ENCODE data around the gene DAG1. TPM values are rescaled to one million over a fixed set of nuclear protein-coding genes. Genes with fewer than 3 reads are reported as not detected.

Gene DAG1
- polyA plus RNA-seq (2012; ENCODE audit: low read depth, missing spikeins), result 4.3 TPM

DNA sequence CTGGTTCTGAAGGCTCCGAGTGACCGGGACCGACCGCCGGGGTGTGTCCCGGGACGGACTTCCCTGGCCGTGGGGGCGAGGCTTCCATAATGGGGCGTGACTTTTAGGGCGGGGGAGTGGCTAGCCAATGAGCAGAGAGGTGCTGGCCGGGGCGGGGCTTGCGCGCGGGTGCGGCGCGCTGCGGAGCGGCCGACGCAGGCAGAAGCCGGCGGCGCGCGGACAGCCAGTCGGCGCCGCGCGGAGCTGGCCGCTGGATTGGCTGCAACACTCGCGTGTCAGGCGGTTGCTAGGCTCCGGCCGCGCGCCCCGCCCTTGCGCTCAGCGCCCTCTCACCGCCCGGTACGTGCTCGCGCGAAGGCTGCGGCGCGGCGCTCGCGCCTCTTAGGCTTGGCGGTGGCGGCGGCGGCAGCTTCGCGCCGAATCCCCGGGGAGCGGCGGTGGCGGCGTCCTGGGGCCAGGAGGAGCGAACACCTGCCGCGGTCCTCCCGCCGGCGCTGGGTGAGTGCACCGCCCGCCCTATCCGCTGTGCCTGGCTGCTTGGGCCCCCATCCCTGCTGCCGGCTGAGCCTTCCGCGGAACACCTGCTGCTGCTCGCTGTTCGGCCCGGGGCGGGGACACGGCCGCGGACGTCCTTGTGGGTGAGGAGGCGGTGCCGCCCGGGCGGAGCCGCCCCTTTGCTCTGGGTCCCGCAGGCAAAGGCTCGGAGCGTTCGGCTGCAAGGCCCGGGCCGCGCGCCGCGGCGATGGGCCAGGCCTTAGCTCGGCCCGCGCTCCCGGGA, at the start of gene DAG1:
Gene DAG1, plus strand, starts transcription at position 332 of the 778 bp plus-strand sequence. CDS start 40,268 bp downstream, outside the sequence.
- FAIRE-seq, result peak; percentile 100

GRCh38 chr3:49421890-49422378, 48.1 kb upstream of the DAG1 start:
- TF ChIP-seq POU2F2 (IDR thresholded peaks at IDR 0.05; ENCODE audit: low read depth, low read length), result no peak
- DNase-seq (ENCODE audit: insufficient read length, low spot score), result no peak
- peak; percentile 84 for FAIRE-seq

More for the DNA sequence above, at the start of gene DAG1:
- DNase-seq (ENCODE audit: insufficient read length, low spot score), result peak; percentile 98
- TF ChIP-seq SPI1 (IDR thresholded peaks at IDR 0.05; ENCODE audit: low read depth, low read length) (0 out of 2 replicates have a peak, but pooled peaks have one; percentile 4), POLR2A (IDR thresholded peaks at IDR 0.05; ENCODE audit: low read depth, low read length) (peak; percentile 29; the same call in 1 of the 2 replicates), POU2F2 (IDR thresholded peaks at IDR 0.05; ENCODE audit: low read depth, low read length) (no peak), PAX5 (IDR thresholded peaks at IDR 0.05; ENCODE audit: insufficient read depth, low read length, severe bottlenecking) (no peak), TAF1 (IDR thresholded peaks at IDR 0.05; ENCODE audit: low read depth, low read length) (no peak), POLR2AphosphoS5 (IDR thresholded peaks at IDR 0.05; ENCODE audit: low read depth, low read length) (no peak; the same call in none of the 2 replicates)

DNA sequence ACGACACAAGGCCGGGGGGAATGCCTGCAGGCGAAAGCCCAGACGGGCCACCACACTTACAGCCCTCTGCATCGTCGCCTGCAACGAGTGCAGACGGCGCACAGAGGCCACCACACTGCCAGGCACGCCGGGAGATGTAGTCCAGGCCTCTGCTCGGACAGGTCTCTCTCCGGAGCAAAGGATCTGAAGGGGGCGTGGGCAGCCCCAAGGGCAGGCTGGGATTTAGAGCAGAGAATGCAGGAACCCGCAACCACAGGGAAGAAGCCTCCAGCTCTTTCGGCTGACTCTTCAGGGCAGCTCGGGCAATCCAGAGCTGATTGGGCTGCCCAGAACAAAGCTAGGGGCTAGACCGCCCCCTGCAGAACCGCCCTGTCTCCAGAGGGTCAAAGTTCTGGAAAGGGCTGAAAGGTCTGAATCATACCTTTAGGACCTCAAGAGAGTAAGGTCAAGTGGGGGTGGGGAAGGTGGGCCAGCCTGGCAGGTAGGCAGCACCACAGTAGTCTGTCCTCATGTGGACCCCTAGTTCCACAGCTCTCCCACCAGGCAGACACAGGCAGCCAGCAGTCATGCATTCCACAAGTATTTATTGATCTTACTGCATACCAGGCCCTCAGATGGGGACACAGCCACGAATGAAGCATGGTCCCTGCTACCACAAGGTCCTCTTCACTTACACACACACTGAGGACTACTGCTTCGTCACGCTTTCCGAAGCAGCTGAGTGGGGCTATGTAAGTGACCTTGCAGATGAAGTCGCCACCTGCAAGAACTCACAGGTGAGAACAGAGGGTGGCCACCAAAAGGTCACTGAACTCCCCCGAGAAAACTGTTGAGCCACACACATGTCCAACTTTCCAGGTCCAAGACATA, 47.5 kb upstream of the DAG1 start, which contains the start of gene AMT:
Gene AMT, minus strand, starts transcription at position 95 of the 870 bp plus-strand sequence. Its CDS starts 23 bp downstream, at position 72.
- FAIRE-seq (no peak), DNase-seq (ENCODE audit: insufficient read length, low spot score) (no peak)
- TF ChIP-seq POLR2AphosphoS5 (IDR thresholded peaks at IDR 0.05; ENCODE audit: low read depth, low read length) (no peak), POLR2A (IDR thresholded peaks at IDR 0.05; ENCODE audit: low read depth, low read length) (no peak), POU2F2 (IDR thresholded peaks at IDR 0.05; ENCODE audit: low read depth, low read length) (no peak), TAF1 (IDR thresholded peaks at IDR 0.05; ENCODE audit: low read depth, low read length) (no peak), SPI1 (IDR thresholded peaks at IDR 0.05; ENCODE audit: low read depth, low read length) (no peak), PAX5 (IDR thresholded peaks at IDR 0.05; ENCODE audit: insufficient read depth, low read length, severe bottlenecking) (no peak)

- FAIRE-seq (no peak), DNase-seq (ENCODE audit: insufficient read length, low spot score) (no peak)
- TF ChIP-seq SPI1 (IDR thresholded peaks at IDR 0.05; ENCODE audit: low read depth, low read length) (no peak), TAF1 (IDR thresholded peaks at IDR 0.05; ENCODE audit: low read depth, low read length) (no peak), POU2F2 (IDR thresholded peaks at IDR 0.05; ENCODE audit: low read depth, low read length) (no peak), POLR2AphosphoS5 (IDR thresholded peaks at IDR 0.05; ENCODE audit: low read depth, low read length) (no peak), PAX5 (IDR thresholded peaks at IDR 0.05; ENCODE audit: insufficient read depth, low read length, severe bottlenecking) (no peak), POLR2A (IDR thresholded peaks at IDR 0.05; ENCODE audit: low read depth, low read length) (no peak)
Observed at GRCh38 chr3:49424816-49425215, 45.3 kb upstream of the DAG1 start.

DNA sequence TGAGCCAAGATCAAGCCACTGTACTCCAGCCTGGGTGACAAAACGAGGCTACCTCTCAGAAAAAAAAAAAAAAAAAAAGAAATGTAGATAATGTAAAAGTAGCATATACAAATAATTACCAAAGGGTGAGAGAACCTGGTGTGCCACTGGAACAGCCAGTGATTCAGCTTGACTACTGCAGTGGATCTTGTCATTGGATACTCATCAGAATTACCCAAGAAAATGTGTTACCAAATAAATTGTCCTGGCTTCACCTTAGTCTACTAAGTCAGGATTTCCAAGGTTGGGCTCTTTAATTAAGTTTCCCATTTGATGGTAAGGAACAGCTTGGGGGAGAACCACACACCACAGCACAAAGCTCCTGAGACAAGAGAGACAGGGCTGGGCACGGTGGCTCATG, 42.5 kb upstream of the DAG1 start:
- TF ChIP-seq POU2F2 (IDR thresholded peaks at IDR 0.05; ENCODE audit: low read depth, low read length) (no peak), SPI1 (IDR thresholded peaks at IDR 0.05; ENCODE audit: low read depth, low read length) (no peak), POLR2AphosphoS5 (IDR thresholded peaks at IDR 0.05; ENCODE audit: low read depth, low read length) (no peak), PAX5 (IDR thresholded peaks at IDR 0.05; ENCODE audit: insufficient read depth, low read length, severe bottlenecking) (no peak), POLR2A (IDR thresholded peaks at IDR 0.05; ENCODE audit: low read depth, low read length) (no peak), TAF1 (IDR thresholded peaks at IDR 0.05; ENCODE audit: low read depth, low read length) (no peak)
- FAIRE-seq, result no peak
- DNase-seq (ENCODE audit: insufficient read length, low spot score), result no peak

GRCh38 chr3:49428752-49429080, 41.4 kb upstream of the DAG1 start:
- TF ChIP-seq POU2F2 (IDR thresholded peaks at IDR 0.05; ENCODE audit: low read depth, low read length) (no peak), TAF1 (IDR thresholded peaks at IDR 0.05; ENCODE audit: low read depth, low read length) (no peak), POLR2A (IDR thresholded peaks at IDR 0.05; ENCODE audit: low read depth, low read length) (no peak), POLR2AphosphoS5 (IDR thresholded peaks at IDR 0.05; ENCODE audit: low read depth, low read length) (no peak), PAX5 (IDR thresholded peaks at IDR 0.05; ENCODE audit: insufficient read depth, low read length, severe bottlenecking) (no peak), SPI1 (IDR thresholded peaks at IDR 0.05; ENCODE audit: low read depth, low read length) (no peak)
- FAIRE-seq (peak; percentile 20), DNase-seq (ENCODE audit: insufficient read length, low spot score) (no peak)

- TF ChIP-seq POLR2A (IDR thresholded peaks at IDR 0.05; ENCODE audit: low read depth, low read length), result no peak
- DNase-seq (ENCODE audit: insufficient read length, low spot score), result no peak
- no peak for FAIRE-seq
Observed at GRCh38 chr3:49434731-49435130, 35.3 kb upstream of the DAG1 start.

DNA sequence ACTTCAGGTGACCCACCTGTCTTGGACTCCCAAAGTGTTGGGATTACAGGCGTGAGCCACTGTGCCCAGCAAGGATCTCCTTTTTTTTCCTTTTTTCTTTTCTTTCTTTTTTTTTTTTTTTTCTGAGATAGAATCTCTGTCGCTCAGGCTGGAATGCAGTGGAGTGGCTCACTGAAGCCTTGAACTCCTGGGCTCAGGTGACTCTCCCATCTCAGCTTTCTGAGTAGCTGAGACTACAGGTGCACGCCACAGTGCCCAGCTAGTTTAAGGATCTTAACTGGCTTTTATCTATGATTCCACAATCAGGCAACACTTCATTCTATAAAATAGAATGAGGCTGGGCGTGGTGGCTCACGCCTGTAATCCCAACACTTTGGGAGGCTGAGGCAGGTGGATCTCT, 24.7 kb upstream of the DAG1 start:
- no peak for TF ChIP-seq TAF1 (IDR thresholded peaks at IDR 0.05; ENCODE audit: low read depth, low read length)
- no peak for TF ChIP-seq POU2F2 (IDR thresholded peaks at IDR 0.05; ENCODE audit: low read depth, low read length)
- no peak for TF ChIP-seq POLR2AphosphoS5 (IDR thresholded peaks at IDR 0.05; ENCODE audit: low read depth, low read length)
- TF ChIP-seq POLR2A (IDR thresholded peaks at IDR 0.05; ENCODE audit: low read depth, low read length), result no peak
- no peak for TF ChIP-seq PAX5 (IDR thresholded peaks at IDR 0.05; ENCODE audit: insufficient read depth, low read length, severe bottlenecking)
- TF ChIP-seq SPI1 (IDR thresholded peaks at IDR 0.05; ENCODE audit: low read depth, low read length), result no peak
- no peak for DNase-seq (ENCODE audit: insufficient read length, low spot score)
- no peak for FAIRE-seq

GRCh38 chr3:49453621-49454020, 16.4 kb upstream of the DAG1 start:
- no peak for DNase-seq (ENCODE audit: insufficient read length, low spot score)

More at GRCh38 chr3:49453621-49454020, 16.4 kb upstream of the DAG1 start:
- TF ChIP-seq SPI1 (IDR thresholded peaks at IDR 0.05; ENCODE audit: low read depth, low read length), result no peak
- no peak for FAIRE-seq
